Measurements from ENCODE around the gene COMMD1.
"Not testable (repeated sequence)": the region's sequence is repeated elsewhere in the genome, so short reads cannot be mapped to it uniquely, and the experiment has no call there.

COMMD1 gene

GRCh38 chr2:62143696-62144095 is 238.2 kb downstream of the COMMD1 start:
- DNase-seq, result no peak

GRCh38 chr2:62144689-62145477 is 239.4 kb downstream of the COMMD1 start:
- DNase-seq, result no peak

GRCh38 chr2:62145478-62146100 is 240.1 kb downstream of the COMMD1 start:
- no peak for DNase-seq

- DNase-seq, result not testable (repeated sequence)
Observed at GRCh38 chr2:62146790-62147189, 241.3 kb downstream of the COMMD1 start.

- no peak for DNase-seq
Observed at GRCh38 chr2:62147610-62148301, 242.3 kb downstream of the COMMD1 start.

DNA sequence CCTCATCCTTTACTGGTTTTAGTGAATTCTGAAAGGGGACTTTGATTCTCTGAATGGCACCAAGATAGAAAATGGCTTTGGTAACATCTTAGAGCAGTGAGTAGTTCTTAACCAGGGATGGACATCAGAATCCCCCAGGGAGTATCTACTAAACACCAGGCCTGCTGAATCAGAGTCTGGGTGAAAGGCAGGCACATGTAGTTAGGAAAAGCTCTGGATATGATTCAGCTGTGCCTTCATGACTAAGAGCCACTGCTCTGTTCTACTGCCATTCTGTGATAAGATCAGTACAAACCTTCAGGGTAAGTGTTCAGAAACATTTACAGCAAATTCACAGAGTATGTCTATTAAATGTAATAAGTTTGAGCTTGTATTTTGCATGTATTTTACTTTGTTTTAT is 244.2 kb downstream of the COMMD1 start:
- no peak for DNase-seq

DNA sequence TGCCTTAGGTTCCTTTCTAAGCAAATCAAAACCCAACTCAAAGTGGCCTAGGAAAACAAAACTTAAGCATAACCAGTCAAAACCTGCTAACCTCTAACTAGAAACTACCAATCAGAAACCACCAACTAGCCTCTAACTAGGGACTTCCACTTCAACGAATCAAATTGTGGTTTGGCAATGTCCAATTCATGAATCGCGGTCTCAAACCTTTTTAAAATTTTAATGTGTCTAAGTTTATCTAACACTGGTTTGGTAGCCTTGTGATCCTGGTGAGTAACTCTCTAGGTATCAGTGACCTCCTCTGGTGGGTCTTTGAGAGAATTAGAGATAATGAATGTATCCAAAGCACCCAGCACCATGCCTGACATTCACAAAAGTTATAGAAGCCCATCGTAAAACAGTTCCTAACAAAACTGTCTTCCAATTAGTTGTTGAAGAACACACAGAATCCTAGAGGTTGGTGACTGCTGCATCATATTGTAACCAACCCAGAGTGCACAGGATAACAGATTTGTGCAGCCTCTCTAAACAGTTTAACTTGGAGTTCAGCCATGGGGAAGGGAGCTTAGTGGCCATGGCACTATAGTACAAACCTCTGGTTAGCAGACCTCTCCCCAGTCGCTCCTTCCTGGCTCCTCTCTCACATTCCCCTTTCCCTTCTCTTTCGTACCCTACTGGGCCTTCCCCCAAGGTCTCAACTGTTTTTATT is 245.3 kb downstream of the COMMD1 start:
- no peak for DNase-seq

GRCh38 chr2:62151306-62151638 is 245.8 kb downstream of the COMMD1 start:
- DNase-seq, result peak; percentile 3

DNA sequence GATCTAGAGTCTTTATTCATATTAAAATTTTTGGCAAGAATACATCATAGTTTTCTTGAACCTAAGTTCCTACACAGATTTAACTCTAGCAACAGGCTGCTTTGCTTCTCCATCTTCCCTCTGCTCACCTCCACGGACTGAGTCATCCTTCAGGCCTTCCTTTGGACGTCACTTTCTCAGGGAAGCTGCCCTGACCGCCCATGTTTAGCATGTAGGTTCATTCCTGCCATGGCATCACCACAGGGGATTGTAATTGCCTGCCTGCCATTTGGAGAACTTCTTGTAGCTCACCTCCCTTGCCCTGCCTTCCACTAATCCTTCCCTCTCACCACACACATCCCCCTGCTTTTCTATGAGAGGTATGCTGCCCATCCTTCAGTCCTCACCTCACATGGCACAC is 246.5 kb downstream of the COMMD1 start:
- no peak for DNase-seq

GRCh38 chr2:62156861-62157496 is 251.5 kb downstream of the COMMD1 start:
- DNase-seq, result no peak

DNA sequence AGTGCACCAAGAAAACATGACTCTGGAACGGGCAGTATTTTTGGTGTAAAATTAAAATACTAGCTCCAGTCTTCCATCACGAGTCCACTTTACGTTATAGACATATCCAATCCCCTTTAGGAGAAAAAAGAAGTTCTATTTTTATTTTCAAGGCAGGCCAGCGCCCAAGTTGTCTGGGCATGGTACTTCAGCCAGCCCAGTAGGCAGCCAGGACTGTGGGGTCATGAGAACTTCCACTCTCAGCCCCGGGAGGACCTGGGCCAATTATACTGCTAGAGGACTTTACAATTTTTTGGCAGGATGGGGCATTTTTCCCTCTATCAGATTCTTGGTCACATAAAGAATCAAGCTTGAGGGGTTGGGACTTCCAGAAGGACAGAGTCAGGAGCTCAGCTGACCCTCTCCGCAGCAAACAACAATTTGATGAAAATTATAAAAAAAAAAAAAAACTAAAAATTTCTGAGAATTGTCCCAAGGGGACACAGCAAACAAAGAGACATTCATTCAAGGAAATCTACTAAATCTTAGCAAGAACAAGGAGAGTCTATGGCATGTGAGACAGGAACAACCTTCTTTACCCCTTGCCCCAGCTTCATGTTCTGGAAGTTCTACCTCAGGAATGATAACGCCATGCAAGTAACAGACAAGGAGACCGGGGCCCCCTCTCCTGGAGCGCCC is 253.1 kb downstream of the COMMD1 start:
- DNase-seq, result peak; percentile 1

DNA sequence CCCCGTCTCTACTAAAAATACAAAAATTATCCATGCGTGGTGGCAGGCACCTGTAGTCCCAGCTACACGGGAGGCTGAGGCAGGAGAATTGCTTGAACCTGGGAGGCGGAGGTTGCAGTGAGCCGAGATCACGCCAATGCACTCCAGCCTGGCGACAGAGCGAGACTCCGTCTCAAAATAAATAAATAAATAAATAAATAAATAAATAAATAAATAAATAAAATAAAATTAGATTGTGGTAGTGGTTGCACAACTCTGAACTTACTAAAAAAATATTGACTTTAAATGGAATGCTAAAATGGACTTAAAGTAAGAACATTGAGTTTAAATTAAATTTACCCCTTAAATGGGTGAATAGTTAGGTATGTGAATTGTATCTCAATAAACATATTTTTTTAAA is 255.2 kb downstream of the COMMD1 start:
- not testable (repeated sequence) for DNase-seq

DNA sequence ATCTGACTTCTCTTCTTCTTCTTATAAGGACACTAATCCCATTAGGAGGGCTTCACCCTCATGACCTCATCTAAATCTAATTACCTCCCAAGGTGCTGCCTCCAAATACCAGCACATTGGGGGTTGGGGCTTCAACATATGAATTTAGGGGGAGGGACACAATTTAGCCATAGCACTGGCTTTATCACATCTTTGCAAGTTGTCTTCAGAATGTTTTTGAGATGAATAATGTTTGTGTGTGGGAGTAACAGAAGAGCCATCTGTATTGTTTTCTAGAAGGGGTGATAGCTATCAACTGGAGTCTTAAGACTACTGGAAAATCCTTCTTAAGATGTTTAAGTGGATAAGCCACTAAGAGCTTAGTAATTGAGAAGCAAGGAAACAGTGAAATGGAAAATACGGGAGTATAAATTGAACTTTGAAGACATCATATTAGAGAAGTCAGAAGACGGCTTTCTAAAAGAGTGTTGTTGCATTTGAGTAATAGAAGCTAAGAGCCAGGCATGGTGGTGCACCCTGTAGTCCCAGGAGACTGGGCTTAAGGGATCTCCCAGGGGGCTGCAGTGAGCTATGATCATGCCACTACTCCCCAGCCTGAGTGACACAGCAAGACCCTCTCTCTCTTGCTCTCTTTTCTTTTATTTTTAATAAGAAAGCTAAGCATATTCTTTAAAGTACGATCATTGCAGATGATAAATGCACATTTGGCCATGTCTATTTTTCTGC is 257.8 kb downstream of the COMMD1 start:
- no peak for DNase-seq

DNA sequence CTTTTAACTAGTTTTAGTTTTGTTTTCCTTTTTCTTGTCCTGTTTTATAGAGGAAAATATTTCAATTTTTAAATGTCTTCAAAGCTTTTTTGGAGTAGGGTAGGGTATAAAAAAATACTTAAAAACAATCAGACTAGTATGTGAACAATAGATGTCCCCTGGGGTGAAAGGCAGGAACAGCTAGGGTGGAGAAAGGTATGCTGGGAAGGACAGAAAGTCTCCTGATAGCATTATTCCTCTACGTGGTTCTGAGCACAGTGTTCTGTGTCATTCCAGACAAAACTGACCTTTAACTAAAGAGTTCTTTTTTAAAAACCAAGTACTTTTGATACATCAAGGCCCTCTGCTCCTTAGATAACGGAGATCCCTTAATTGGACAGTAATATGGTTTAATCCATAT is 258.4 kb downstream of the COMMD1 start:
- no peak for DNase-seq

GRCh38 chr2:62175728-62176127 is 270.3 kb downstream of the COMMD1 start:
- DNase-seq, result no peak

- DNase-seq, result no peak
Observed at GRCh38 chr2:62176801-62177200, 271.3 kb downstream of the COMMD1 start.

DNA sequence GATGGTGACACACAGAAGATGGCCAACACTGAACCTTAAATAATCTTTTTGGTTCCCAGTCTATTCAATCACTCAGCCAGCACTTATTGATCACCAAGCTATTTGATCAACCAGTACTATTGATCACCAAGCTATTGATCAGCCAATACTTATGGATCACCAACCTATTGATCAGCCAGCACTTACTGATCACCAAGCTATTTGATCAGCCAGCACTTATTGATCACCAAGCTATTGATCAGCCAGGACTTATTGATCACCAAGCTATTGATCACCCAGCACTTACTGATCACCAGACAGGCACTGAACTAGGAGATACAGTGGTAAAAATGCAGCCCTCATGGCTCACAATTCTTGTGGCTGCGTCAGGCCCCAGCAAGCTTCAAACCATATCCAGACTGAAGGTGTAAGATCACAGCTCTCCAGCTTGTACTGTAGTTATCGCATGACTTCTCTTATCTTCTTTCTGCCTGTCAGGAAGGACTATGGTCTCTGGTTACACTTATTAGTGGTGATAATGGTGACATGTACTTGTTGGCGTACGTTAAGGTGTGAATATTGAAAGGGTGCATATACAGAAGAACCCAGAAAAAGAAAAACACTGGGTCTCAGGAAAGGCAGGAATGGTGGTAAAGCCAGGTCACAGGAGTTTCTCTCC is 272.0 kb downstream of the COMMD1 start:
- no peak for DNase-seq

DNA sequence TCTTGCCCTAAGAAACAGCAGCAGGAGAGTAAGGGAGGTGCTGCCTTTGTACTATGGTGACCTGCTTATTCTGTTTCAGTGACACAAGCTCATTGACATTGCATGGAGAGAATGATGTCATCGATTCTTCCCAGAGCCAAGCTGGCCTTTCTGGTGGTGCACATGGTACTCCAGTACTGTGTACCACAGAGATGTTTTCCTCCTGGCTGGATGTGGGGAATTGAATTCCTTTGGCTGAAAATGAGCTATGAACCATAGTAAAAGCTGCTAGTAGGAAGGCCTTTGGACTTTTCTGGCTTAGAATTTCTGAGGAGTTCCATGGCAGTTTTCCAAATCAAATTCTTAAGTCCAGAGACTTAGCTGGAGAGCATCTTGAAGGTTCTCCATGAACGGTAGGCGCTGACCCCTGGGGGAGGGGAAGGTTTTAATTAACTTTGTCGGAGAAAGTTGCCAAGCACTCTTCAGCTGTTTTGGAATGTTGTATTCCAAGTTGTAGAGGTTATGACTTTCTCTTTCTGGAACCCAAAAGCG is 273.3 kb downstream of the COMMD1 start:
- peak; percentile 23 for DNase-seq

DNA sequence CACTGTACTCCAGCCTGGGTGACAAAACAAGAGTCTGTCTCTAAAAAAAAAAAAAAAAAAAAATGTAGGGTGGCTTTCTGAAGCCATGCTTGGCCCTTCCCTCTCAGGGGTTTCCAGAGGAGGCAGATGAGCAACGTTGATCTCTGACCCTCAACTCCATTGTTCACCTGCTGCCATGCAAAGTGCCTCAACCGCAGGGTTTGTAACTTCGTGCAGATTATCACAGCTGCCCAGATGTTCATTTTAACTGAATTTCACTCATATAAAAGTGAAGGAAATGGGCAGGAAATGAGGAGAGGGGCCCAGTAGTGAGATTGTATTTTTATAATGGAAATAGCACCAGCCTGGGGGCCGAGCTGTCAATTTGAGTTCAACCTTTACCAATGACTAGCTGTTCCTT is 275.5 kb downstream of the COMMD1 start:
- DNase-seq, result no peak

DNA sequence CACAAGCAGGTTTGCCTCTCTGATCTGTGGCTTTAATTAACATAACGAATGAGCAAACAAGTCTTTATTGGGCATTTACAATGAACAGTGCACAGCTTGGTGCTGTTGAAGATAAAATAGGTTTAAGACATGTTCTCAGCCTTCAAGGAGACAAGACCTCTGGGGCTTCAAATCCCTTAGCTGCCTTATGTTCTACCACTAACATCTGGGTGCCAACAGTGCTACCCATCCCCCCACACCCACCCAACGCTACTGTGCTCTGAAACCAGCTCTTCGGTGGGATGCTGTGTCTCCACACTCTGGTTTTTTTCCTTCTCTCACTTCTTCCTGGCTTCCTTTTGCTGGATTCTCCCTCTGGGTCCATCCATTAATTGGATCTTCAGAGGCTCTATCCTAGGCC is 276.4 kb downstream of the COMMD1 start:
- DNase-seq, result no peak

All from midbrain (tissue), 1 donor.